PFSK-1 (cell line): ENCODE data around the gene SIRT7.
A peak's percentile ranks its signal among the peaks of the same experiment; 100 is the strongest.

Source experiments
- FOXP2 ChIP-seq: optimal IDR thresholded peaks from 2 replicates; pipeline ENCODE3; 2011; ENCODE audit warnings: borderline replicate concordance, control low read depth, inconsistent platforms; ENCODE audit not compliant: insufficient read depth; ENCODE audit errors: extremely low read length, extremely low read depth
- POLR2AphosphoS5 ChIP-seq: IDR thresholded peaks from 2 replicates; pipeline ENCODE4 v1.6.1; 2012; ENCODE audit warnings: low read depth, mild to moderate bottlenecking, control low read depth, low read length, moderate library complexity
- REST ChIP-seq, 2 experiments: IDR thresholded peaks; 2 replicates each; pipeline versions ENCODE4 v1.6.1 to v1.8.0; 2011 to 2012; ENCODE audit warnings: low read depth in 2 of 2, low read length in 2 of 2, control low read depth in 1 of 2, inconsistent platforms in 1 of 2, mild to moderate bottlenecking in 1 of 2, moderate library complexity in 1 of 2; ENCODE audit not compliant: insufficient read depth in 1 of 2
- SIN3A ChIP-seq: IDR thresholded peaks from 2 replicates; pipeline ENCODE4 v1.6.1; 2012; ENCODE audit warnings: mild to moderate bottlenecking, low read length, moderate library complexity, borderline replicate concordance; ENCODE audit not compliant: insufficient read depth
- TAF1 ChIP-seq: IDR thresholded peaks from 2 replicates; pipeline ENCODE4 v1.6.1; 2012; ENCODE audit warnings: low read length, control low read depth, borderline replicate concordance; ENCODE audit not compliant: insufficient read depth

- no peak for TF ChIP-seq REST (IDR thresholded peaks at IDR 0.05; ENCODE audit: insufficient read depth in 1 of 2, low read depth in 2 of 2, low read length in 2 of 2)
- no peak for TF ChIP-seq POLR2AphosphoS5
- TF ChIP-seq FOXP2 = no peak
- 0 out of 2 replicates have a peak, but pooled peaks have one; percentile 21 for TF ChIP-seq TAF1
- no peak for TF ChIP-seq SIN3A
Observed at GRCh38 chr17:81911277-81911961, 6.6 kb downstream of the SIRT7 start, which contains the start of gene PCYT2.
